SIG-M5 treated with dmso at 0.1 percent for 504 hours (cell line): ENCODE measurements around the gene DNAL4.
"Not testable (repeated sequence)": the region's sequence is repeated elsewhere in the genome, so short reads cannot be mapped to it uniquely, and the experiment has no call there.

Experiments used
- DNase-seq: peaks from one replicate; lab custom pipeline; 2025; ENCODE audit not compliant: unreplicated experiment; lab: John Stamatoyannopoulos, UW

Gene DNAL4

DNA sequence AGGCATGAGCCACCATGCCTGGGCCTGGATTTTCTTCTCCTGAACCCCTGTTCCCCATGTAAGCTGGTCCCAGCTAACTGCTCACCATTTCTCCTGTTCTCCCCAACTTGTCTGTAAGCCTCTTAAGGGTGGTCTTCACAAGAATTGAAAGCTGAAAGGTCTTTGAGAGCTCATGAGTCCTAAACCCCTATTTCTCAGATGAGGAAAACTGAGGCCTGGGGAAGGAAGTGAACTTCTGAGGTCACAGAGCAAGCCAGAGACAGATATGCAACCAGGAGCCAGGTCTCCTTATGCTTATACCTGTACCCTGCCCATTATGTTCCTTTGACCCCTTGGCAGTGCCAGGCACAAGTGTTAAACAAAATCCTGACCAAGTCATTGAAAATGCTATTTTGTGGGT, 33.6 kb upstream of the DNAL4 start:
- no peak for DNase-seq

DNA sequence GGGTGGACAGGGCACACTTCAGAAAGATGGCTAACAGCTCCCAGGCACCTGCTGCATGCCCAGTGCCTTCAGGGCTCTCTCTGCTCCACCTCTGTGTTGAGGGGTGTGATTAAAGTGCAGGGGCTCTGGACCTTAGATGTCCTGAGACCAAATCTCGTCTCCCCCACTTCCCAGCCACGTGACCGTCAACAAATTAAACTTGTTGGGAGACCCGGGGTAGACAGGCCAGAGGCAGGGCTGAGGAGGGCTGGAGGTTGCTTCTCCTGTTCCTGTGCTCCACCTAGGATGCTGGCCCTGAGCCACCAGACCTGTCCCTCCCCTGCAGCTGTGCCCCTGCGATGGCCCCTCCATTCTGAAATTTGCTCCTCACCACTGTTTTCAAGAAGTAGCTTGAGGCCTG, 32.9 kb upstream of the DNAL4 start:
- DNase-seq: no peak

DNA sequence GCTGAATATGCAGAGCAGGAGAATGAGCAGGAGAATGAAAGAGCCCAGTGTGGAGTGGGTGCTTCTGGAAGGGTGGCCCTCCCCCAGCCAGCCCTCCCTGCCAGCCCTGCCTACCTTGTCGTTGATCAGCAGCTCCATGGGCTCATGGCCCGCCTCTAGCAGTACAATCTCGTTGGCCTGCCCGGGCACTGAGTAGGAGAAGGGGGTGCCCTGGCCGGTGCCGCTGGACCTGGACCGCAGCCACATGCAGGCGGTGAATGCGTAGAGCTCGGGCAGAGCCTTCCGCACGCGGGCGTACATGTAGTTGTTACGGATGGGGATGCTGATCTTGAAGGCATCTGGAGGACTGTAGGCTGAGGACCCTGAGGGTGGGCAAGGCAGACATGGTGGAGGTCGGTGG, 32.4 kb upstream of the DNAL4 start:
- DNase-seq: no peak

DNA sequence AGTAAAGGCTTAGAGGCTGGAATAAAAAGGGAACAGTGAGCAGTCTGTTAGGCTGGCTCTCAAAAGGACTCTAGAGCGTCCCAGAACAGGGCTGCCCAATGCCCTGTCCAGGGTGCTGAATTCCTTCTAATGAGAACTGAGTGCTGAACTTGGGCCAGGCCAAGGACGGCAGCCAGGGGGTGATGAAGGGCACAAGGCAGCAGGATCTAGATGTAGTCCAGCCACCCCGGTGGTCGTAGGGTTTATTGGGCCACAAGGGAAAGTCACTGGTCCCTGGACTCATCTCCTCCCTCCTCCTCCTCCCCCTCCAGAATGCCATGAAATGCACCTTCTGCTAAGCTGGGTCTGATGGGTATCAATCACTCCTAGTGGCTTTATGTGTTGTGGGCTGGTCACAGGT, 30.6 kb upstream of the DNAL4 start:
- DNase-seq: peak; percentile 58

DNA sequence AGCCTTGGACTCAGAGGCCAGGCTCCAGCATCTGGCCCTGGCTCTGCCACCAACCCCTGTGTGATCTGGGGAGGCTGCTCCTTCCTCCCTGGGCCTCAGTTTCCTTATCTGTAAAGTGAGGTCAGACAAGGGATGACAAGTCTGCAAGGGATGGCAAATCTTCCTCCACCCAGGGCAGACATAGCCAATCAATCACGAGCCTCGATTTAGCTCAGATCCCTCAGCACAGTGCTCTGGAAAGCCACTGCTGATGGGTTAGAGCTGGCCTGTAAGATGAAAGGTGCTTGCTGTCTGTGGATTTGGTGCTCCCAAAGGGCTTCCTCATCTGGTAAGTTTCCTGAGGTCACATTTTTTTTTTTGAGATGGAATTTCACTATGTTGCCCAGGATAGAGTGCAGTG, 29.7 kb upstream of the DNAL4 start:
- no peak for DNase-seq

DNA sequence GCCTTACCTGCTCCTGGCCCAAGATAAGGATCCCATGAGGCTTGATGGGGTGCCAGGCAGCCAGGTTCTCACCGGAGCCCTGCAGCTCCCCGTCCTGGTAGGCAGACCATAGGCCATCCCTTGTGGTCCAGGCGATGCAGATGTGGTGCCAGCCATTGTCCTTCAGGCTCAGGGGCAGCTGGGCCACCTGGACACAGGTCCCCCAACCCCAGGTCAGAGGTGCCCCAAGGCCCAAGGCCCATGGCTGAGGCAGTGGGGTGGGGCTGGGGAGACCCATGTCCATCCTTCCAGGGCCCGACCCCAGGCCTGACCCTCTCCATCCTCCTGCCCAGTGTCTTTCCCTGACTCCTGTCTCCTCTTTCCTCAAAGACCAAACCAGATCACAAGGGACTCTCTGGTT, 29.1 kb upstream of the DNAL4 start:
- DNase-seq: no peak

DNA sequence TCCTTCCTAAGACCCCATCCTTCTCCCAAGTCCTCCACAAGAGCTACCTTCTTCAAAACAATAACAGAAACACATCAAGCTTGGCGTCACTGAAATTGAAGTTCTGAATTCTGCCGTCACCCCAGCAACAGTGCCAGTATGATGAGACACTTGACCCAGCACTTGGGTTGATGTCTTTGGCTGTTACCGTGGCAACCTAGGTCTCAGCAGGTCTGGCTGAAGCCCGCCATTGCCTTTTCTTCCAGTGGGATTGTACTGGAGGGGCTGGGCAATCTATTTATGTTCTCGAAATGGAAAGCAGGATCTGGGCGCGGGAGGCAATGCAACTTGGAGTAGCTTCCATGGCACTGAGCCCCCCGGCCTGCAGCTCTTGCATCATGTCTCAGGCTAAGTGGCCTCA, 26.1 kb upstream of the DNAL4 start:
- no peak for DNase-seq

DNA sequence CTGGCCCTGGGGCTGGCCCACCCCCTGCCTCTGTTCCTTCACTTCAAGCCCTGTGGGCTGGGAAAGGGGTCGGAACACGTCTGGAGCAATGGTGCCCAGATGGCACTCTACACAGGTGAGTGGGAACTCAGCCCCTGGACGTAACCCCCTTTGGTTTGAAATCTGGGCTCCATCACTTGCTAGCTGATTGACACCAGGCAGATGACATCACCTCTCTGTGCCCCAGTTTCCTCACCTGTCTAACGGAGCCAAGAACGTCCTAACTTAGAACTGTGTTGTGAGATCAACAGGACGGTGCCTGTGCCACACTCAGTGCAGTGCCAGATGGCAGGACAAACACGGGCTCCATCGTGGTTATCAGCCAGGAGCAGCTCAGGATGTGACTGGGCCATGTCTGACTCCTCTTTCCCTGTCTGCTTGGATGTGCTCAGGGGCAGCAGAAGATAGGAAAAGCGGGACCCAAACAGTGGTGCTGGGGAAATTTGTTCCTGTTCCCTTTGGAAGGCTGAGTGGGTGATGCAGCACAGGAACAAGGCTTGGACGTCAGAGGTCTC, 25.5 kb upstream of the DNAL4 start:
- DNase-seq: no peak

DNA sequence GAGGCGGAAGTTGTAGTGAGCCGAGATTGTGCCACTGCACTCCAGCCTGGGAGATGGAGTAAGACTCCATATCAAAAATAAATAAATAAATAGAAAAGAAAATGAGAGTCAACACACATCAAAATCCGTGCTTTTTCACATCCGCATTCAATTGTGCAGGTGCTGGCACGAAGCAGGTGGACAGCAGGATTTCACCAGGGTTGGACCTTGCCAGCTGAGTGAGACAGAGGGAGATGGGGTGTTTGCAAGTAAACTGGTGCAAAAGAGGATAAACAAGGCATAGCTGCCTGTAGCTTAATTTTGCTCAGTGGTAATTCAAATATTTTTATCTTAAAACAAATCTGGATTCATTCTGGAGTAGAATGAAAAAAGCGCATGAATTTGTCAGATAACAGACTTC, 23.3 kb upstream of the DNAL4 start:
- no peak for DNase-seq

DNA sequence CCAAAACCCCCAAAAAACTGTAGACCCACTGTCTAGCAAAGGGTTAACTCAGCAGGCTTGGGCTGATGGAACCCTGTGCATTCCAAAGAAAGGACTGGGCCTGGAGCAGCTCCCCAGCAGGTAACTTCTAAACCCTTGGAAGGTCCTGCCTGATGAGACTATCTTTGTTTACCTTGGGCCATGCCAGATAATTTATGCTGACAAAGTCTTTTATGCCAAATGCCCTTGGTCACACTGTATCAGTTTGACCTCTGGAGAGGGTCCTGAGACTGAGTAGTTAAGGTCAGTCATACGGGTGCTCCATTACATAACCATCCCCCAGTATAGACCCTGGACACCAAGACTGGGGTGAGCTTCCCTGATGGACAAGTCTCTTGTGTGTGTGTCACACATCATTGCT, 21.9 kb upstream of the DNAL4 start:
- no peak for DNase-seq

DNA sequence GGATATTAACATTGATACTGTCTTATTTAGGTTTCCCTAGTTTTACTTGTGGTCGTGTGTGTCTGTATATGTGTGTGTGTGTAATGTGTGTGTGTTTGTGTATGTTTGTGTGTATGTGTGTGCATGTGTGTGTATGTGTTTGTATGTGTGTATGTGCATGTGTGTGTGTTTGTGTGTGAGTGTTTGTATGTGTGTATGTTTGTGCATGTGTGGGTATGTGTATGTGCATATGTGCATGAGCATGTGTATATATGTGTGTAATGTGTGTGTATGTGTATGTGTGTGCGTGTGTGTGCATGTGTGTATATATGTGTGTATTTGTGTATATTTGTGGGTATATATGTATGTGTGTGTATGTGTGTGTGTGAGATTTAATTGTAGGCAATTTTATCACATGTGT, 17.3 kb upstream of the DNAL4 start:
- no peak for DNase-seq

DNA sequence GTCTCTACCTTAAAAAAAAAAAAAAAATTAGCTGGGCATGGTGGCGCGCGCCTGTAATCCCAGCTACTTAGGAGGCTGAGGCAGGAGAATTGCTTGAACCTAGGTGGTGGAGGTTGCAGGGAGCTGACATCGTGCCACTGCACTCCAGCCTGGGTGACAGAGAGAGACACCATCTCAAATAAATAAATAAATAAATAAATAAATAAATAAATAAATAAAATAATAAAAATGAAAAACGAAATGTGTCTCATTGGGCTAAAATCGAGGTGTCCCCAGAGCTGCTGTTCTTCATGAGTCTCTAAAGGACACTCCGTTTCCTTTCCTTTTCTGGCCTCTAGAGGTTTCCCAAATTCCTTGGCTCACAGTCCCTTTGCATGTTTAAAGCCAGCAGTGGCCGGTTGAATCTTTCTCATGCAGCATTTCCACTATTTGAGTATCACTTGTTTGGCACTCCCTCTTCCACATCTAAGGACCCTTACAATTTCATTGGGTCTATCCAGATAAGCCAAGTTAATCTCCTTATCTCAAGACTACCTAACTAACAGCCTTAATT, 11.2 kb upstream of the DNAL4 start:
- DNase-seq: not testable (repeated sequence)

DNA sequence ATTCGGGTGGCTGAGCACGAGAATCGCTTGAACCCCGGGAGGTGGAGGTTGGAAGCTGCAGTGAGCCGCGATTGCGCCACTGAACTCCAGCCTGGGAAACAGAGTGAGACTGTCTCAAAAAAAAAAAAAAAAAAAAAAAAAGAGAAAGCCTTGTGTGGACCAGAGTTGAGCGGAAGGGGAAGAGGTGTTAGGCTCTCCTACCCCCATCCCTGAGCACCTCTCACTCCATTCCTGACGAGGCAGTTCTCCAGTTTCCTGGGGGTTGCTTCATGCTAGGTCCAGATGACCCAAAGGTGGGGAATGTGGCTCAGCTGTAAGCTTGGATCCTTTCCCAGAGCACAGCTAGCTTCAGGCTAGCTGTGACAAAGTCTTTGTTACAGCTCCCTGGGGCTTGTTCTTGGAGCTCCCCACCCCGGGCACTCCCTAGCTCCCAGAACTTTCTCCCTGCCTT, 8.8 kb upstream of the DNAL4 start:
- no peak for DNase-seq

DNA sequence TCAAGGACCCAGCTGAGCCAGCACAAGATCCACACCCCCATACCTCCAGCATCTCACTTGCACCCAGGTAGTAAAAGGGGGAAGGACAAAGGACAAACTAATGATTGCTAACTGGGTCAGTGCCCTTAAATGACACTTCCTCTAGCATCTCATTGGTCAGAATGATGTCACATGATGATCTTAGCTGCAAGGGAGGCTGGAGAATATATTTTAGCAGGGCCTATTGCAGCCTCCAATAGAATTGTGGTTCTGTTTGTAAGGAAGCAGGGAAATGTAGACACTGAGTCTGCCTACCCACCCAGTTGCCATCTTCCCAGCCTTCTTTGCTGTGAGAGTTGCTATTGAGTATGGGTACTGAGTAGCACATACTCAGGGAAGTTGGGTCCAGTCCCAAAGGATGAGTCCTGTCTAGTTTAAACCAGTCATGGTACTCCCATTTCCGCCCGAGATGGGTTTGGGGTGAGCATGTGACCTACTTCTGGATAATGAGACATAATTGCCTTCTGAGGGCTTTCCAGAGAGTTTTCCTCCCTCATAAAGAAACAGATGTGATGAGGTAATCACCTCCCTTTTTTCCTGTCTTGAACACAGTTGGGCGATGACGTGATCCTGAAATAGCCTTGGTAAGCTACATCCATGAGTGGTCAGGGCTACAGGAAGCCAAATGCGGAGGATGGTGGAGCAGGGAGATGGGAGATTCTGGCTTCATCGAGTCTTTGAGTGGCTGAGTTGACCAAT, 5.5 kb upstream of the DNAL4 start:
- no peak for DNase-seq

DNA sequence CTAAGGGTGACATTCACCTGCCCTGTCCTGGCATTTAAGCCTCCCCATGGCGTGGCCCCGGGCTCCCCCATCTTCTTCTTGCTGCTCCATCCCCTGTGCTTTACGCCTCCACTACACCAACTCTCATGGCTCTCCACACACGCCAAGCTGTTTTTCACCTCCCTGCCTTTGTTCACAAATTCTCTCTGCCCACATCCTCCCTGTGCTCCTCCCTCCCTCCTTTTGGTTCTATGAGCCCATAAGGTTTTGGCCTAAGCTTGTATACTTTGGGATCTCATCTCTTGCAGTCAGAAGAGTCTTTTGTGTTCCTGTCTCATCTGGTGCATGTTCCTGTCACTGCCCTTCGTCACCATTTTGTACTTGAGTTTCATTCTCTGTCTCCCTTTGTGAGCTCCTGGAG, 4.6 kb upstream of the DNAL4 start:
- no peak for DNase-seq

DNA sequence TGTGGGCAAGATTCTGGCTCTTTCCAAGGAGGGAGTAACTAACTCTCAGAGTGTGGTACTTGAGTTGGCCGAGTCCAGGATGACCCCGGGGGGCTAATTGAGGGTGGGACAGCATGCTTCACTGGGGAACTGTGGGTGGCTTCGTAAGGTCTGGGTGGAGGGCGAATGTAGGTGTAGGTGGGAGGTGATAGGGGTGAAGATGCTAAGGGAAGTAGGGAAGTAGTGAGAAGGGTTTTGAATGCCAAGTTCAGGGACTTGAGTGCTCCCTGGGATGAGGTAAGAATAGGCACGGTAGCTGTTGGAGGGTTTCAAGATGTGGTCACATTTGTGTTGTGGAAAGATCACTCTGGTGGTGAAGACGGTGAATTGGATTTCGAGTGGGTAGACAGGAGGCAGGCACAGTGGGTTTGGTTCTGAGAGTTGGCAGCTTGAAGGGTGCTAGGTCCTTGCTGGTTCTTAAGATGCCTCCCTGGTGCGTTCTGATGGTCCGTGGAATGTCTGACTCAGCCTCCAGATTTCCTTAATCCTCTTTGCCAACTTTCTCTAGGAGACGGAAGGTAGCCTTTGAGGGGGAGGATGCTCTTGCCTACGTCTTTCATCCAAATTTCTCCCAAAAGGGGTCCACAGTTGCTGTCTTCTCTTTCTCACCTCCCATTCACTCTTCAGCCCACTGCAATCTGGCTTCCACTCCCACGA, 2.5 kb upstream of the DNAL4 start:
- no peak for DNase-seq

DNA sequence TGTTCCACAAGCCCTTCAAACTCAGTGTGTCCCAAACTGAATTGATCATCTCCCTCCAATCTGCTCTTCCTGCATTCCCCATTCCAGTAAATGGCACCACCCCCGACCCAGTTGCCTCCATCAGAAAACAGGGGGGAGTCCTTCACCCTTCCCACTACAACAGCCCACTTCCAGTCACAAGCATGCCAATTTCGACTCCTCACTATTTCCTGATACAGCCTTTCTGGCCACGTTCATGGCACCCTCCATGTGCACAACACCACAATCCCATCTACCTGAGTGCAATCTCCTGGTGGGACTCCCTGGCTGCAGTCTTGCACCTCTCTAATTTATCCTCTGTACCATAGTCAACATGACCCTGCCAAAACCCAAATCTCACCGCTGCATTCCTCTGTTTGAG, 1.6 kb upstream of the DNAL4 start:
- no peak for DNase-seq

DNA sequence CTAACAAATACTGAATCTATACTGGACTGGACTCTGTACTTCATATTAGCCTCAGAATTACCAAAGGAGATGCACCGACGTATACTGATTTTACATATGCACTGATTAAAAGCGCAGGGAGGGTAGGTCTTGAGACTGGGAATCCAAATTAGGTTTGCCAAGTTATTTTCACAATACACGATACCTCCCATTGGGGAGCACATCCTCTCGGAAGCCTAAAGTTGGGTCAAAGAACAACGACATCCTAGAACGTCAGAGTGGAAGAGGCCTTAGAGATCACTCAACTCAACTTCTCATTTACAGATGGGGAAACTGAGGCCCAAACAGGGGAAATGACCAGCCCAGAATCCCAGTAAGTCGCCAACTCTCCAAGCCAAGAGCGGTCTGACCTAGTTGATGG, 626 bp downstream of the DNAL4 start:
- DNase-seq: no peak

DNA sequence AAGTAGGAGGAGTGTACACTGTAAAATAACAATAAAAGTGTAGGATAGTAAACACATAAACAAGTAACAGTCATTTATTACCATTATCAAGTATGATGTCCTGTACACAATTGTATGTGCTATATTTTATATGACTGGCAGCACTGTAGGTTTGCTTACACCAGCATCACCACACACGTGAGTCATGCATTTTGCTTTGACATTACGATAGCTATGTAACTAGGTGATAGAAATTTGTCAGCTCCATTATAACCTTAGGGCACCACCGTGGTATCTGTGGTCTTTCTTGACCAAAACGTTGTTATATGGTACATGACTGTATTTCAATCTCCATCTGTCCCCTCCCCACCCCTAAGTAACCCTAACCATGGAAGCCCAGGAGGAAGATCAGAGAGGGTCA, 1.1 kb downstream of the DNAL4 start:
- DNase-seq: no peak

DNA sequence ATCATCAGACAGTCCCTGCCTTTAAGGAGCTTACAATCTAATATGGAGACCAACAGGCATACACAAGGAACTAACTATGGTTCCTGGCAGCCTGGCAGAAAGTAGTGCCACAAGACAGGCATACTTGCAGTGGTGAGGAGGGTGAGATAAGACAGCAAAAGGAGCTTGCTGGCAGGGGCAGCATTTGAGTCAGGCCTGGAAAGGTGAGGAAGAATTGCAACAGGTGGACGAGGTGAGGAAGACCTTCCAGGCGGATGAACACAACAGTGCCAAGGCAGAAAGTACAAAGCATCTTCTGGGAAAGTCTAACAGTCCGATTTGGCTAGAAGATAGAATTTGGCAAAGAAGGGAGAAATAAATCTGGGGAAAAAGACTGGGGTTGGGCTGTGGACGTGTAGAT, 4.3 kb downstream of the DNAL4 start:
- no peak for DNase-seq

DNA sequence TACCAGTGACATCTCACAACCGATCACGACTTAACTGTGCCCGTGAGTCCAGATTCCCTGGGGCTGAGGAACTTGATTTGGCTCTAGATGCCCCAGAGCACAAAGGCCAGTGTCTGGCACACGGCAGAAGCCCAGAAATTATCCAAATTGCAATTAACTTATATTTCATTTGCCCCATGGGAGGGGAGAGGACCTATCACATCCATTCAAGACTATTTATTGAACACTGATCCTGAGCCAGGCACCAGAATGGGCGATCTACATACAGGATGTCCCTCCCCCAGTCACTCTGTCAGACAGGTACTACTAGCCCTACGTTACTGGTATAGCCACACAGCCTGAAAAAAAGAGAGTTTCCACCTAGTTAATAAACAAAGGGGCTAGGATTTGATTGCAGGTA, 5.1 kb downstream of the DNAL4 start:
- DNase-seq: no peak
